IMR-90 (cell line): ENCODE results near the gene MCF2L2. TPM values are rescaled to one million over a fixed set of nuclear protein-coding genes. Genes with fewer than 3 reads are reported as not detected.

Experiments used
- ATAC-seq: fragments of 200-7000 bp; cut with Tn5 transposase; 2 replicates; pipeline ENCODE4 v1.9.1; 2020; ENCODE audit warnings: low read depth, mild to moderate bottlenecking, moderate library complexity
- BruUV-seq: library from RNA; stranded (reverse); fragments of 400-500 nt; replicated peaks from 2 replicates; lab custom pipeline; 2021; lab: Mats Ljungman, UMichigan
- CTCF ChIA-PET: fragments of 300-600 bp; formaldehyde crosslinking; extraction: SDS; loops from one replicate; lab custom pipeline; 2021; ENCODE audit warnings: antibody characterized with exemption; lab: Yijun Ruan, JAX
- POLR2A ChIA-PET: fragments of 300-600 bp; sonication (Branson Sonifier 250); formaldehyde crosslinking; loops from one replicate; lab custom pipeline; 2022; ENCODE audit warnings: antibody characterized with exemption; ENCODE audit not compliant: unreplicated experiment; lab: Charles Lee
- DNase-seq: peaks from one replicate; pipeline ENCODE4 v3.0.0; 2013
- H2AFZ ChIP-seq: replicated peaks from 2 replicates; pipeline ENCODE3; 2013; ENCODE audit warnings: low read length, mild to moderate bottlenecking; ENCODE audit not compliant: poor library complexity
- H2AK5ac ChIP-seq: 2 replicates; pipeline ENCODE4 v1.6.1; 2013; ENCODE audit warnings: low read depth, low read length, inconsistent platforms
- H2AK9ac ChIP-seq: replicated peaks from 2 replicates; pipeline ENCODE3; 2013; ENCODE audit warnings: mild to moderate bottlenecking, low read depth, low read length, moderate library complexity; ENCODE audit not compliant: poor library complexity
- H2BK120ac ChIP-seq: 2 replicates; pipeline ENCODE4 v1.6.1; 2013; ENCODE audit warnings: low read depth, low read length, inconsistent platforms
- H2BK15ac ChIP-seq: 3 replicates; pipeline ENCODE4 v1.6.1; 2013; ENCODE audit warnings: low read depth, low read length, inconsistent platforms
- H2BK20ac ChIP-seq: 2 replicates; pipeline ENCODE4 v1.6.1; 2013; ENCODE audit warnings: low read depth, mild to moderate bottlenecking, inconsistent platforms, low read length, moderate library complexity
- H2BK5ac ChIP-seq: 2 replicates; pipeline ENCODE4 v1.6.1; 2013; ENCODE audit warnings: mild to moderate bottlenecking, low read depth, low read length, inconsistent platforms; ENCODE audit not compliant: poor library complexity, severe bottlenecking
- H3K14ac ChIP-seq: replicated peaks from 2 replicates; pipeline ENCODE4 v1.6.1; 2013; ENCODE audit warnings: low read depth, low read length, inconsistent platforms
- H3K18ac ChIP-seq: 2 replicates; pipeline ENCODE4 v1.6.1; 2013; ENCODE audit warnings: low read depth, low read length, control low read depth
- H3K23ac ChIP-seq: 2 replicates; pipeline ENCODE4 v1.6.1; 2013; ENCODE audit warnings: low read depth, low read length, inconsistent platforms
- H3K27ac ChIP-seq: 2 replicates; pipeline ENCODE4 v1.5.1; 2013; ENCODE audit warnings: mild to moderate bottlenecking, control low read depth, low read length; ENCODE audit not compliant: insufficient read depth
- H3K27me3 ChIP-seq: 2 replicates; pipeline ENCODE4 v1.6.1; 2013; ENCODE audit warnings: low read length; ENCODE audit not compliant: control insufficient read depth, insufficient read depth
- H3K36me3 ChIP-seq: 2 replicates; pipeline ENCODE4 v1.6.1; 2013; ENCODE audit warnings: low read length, mixed read lengths; ENCODE audit not compliant: control insufficient read depth, insufficient read depth
- H3K4ac ChIP-seq: 2 replicates; pipeline ENCODE4 v1.6.1; 2013; ENCODE audit warnings: low read depth, low read length, inconsistent platforms
- H3K4me1 ChIP-seq: 2 replicates; pipeline ENCODE4 v1.6.1; 2013; ENCODE audit warnings: low read length, mixed read lengths; ENCODE audit not compliant: control insufficient read depth, insufficient read depth
- H3K4me2 ChIP-seq: 2 replicates; pipeline ENCODE4 v1.6.1; 2013; ENCODE audit warnings: low read depth, mild to moderate bottlenecking, control low read depth, low read length, moderate library complexity
- H3K4me3 ChIP-seq: 2 replicates; pipeline ENCODE4 v1.5.1; 2013; ENCODE audit warnings: low read depth, mild to moderate bottlenecking, control low read depth, low read length, moderate library complexity; ENCODE audit not compliant: insufficient read depth
- H3K56ac ChIP-seq: 2 replicates; pipeline ENCODE4 v1.6.1; 2013; ENCODE audit warnings: low read length, inconsistent platforms; ENCODE audit not compliant: insufficient read depth; ENCODE audit errors: extremely low read depth
- H3K79me1 ChIP-seq, 2 experiments: 2 replicates each; pipeline ENCODE4 v1.6.1; 2013; ENCODE audit warnings: low read length in 2 of 2, inconsistent platforms in 1 of 2, low read depth in 1 of 2
- H3K9ac ChIP-seq: 2 replicates; pipeline ENCODE4 v1.6.1; 2013; ENCODE audit warnings: low read depth, low read length, control low read depth
- H3K9me1 ChIP-seq: 2 replicates; pipeline ENCODE4 v1.6.1; 2013; ENCODE audit warnings: low read length, inconsistent platforms; ENCODE audit not compliant: insufficient read depth
- H3K9me3 ChIP-seq: 2 replicates; pipeline ENCODE4 v1.6.1; 2013; ENCODE audit warnings: low read length; ENCODE audit not compliant: control insufficient read depth, insufficient read depth
- H4K20me1 ChIP-seq: 2 replicates; pipeline ENCODE4 v1.6.1; 2013; ENCODE audit warnings: low read length, inconsistent platforms; ENCODE audit not compliant: insufficient read depth
- H4K5ac ChIP-seq: 2 replicates; pipeline ENCODE4 v1.6.1; 2013; ENCODE audit warnings: mild to moderate bottlenecking, low read depth, low read length, control low read depth
- H4K8ac ChIP-seq, 2 experiments: 2 replicates each; pipeline ENCODE4 v1.6.1; 2013; ENCODE audit warnings: low read depth in 2 of 2, low read length in 2 of 2, control low read depth in 1 of 2, inconsistent platforms in 1 of 2
- H4K91ac ChIP-seq: 2 replicates; pipeline ENCODE4 v1.6.1; 2013; ENCODE audit warnings: low read depth, low read length, inconsistent platforms; ENCODE audit not compliant: insufficient read depth
- BHLHE40 ChIP-seq: fragments of 150-350 bp; IDR thresholded peaks from 2 replicates; pipeline ENCODE4 v1.6.1; 2016; ENCODE audit warnings: mild to moderate bottlenecking, low read depth, low read length
- CEBPB ChIP-seq: IDR thresholded peaks from 2 replicates; pipeline ENCODE4 v1.6.1; 2012; ENCODE audit warnings: low read depth, low read length, improper control_type of control experiment
- CHD1 ChIP-seq: IDR thresholded peaks from 2 replicates; pipeline ENCODE4 v1.6.1; 2012; ENCODE audit warnings: low read depth, low read length, improper control_type of control experiment
- CTCF ChIP-seq: conservative IDR thresholded peaks from 2 replicates; pipeline ENCODE4 v1.5.1; 2012; ENCODE audit warnings: mild to moderate bottlenecking, low read depth, low read length, improper control_type of control experiment
- FOS ChIP-seq: fragments of 150-350 bp; IDR thresholded peaks from 2 replicates; pipeline ENCODE4 v1.6.1; 2016; ENCODE audit warnings: low read depth, low read length
- MAFK ChIP-seq: IDR thresholded peaks from 2 replicates; pipeline ENCODE4 v1.6.1; 2012; ENCODE audit warnings: low read depth, low read length, improper control_type of control experiment
- MAZ ChIP-seq: IDR thresholded peaks from 2 replicates; pipeline ENCODE4 v1.6.1; 2012; ENCODE audit warnings: low read depth, mild to moderate bottlenecking, low read length, improper control_type of control experiment, moderate library complexity, borderline replicate concordance
- MXI1 ChIP-seq: IDR thresholded peaks from 2 replicates; pipeline ENCODE4 v1.6.1; 2012; ENCODE audit warnings: low read depth, mild to moderate bottlenecking, low read length, moderate library complexity, borderline replicate concordance
- POLR2A ChIP-seq: IDR thresholded peaks from 2 replicates; pipeline ENCODE4 v1.6.1; 2012; ENCODE audit warnings: mild to moderate bottlenecking, low read depth, low read length
- RAD21 ChIP-seq: IDR thresholded peaks from 2 replicates; pipeline ENCODE4 v1.6.1; 2012; ENCODE audit warnings: low read length, improper control_type of control experiment
- RCOR1 ChIP-seq: IDR thresholded peaks from 2 replicates; pipeline ENCODE4 v1.6.1; 2012; ENCODE audit warnings: mild to moderate bottlenecking, low read length, improper control_type of control experiment; ENCODE audit not compliant: insufficient replicate concordance
- RFX5 ChIP-seq: IDR thresholded peaks from 2 replicates; pipeline ENCODE4 v1.8.0; 2012; ENCODE audit warnings: low read depth, mild to moderate bottlenecking, low read length, moderate library complexity
- SMC3 ChIP-seq: fragments of 150-350 bp; IDR thresholded peaks from 2 replicates; pipeline ENCODE4 v1.6.1; 2016; ENCODE audit warnings: low read depth, mild to moderate bottlenecking, antibody characterized with exemption, low read length, moderate library complexity
- WGBS, 2 experiments: methylation state at CpG; one replicate each; pipeline versions ENCODE4 v1.1.5 to v1.1.7; 2013; ENCODE audit warnings: missing lambda C conversion rate in 2 of 2; ENCODE audit not compliant: insufficient read length in 1 of 2; ENCODE audit errors: extremely low coverage in 2 of 2; 5-methylcytosine and 5-hydroxymethylcytosine counted together
- dilution Hi-C: fragments of 300-500 bp; cut with HindIII; formaldehyde crosslinking; loops from one replicate; pipeline ENCODE4 v1.14.3; 2018; ENCODE audit warnings: low sequenced_read_pairs; ENCODE audit not compliant: unreplicated experiment
- in situ Hi-C: fragments of 300-500 bp; cut with MboI; formaldehyde crosslinking; loops from 3 replicates; pipeline ENCODE4 v1.14.3; 2019; ENCODE audit warnings: low sequenced_read_pairs, inconsistent platforms, mixed read lengths
- intact Hi-C: fragments of 100-400 bp; cut with micrococcal nuclease; formaldehyde crosslinking; loops from 2 replicates; pipeline ENCODE4 v1.10.0; 2022
- polyA plus RNA-seq, 3 experiments: library from polyadenylated mRNA; depleted of rRNA; stranded (reverse); fragments of >200 nt; gene quantifications; 2 replicates each; pipeline ENCODE4 v1.2.3, GENCODE V29; 2012; ENCODE audit warnings: low replicate concordance in 1 of 3
- total RNA-seq: library from RNA; depleted of rRNA; stranded (reverse); fragments of >200 nt; gene quantifications from 2 replicates; pipeline ENCODE4 v1.2.3, GENCODE V29; 2012
- TF ChIP-seq, protein P1 (sequence below): fragments of 150-350 bp; IDR thresholded peaks from 2 replicates; pipeline ENCODE4 v1.6.1; 2017; ENCODE audit warnings: mild to moderate bottlenecking, antibody characterized with exemption, low read length, low read depth
- TF ChIP-seq, protein P2 (sequence below): fragments of 150-350 bp; IDR thresholded peaks from 2 replicates; pipeline ENCODE4 v1.6.1; 2016; ENCODE audit warnings: low read depth, mild to moderate bottlenecking, low read length, moderate library complexity, borderline replicate concordance

MCF2L2 gene
- total and polyA plus RNA-seq, 2 of the 4 experiments (the other 2 are of a cell fraction): under 0.01 TPM; not detected in 1

DNA sequence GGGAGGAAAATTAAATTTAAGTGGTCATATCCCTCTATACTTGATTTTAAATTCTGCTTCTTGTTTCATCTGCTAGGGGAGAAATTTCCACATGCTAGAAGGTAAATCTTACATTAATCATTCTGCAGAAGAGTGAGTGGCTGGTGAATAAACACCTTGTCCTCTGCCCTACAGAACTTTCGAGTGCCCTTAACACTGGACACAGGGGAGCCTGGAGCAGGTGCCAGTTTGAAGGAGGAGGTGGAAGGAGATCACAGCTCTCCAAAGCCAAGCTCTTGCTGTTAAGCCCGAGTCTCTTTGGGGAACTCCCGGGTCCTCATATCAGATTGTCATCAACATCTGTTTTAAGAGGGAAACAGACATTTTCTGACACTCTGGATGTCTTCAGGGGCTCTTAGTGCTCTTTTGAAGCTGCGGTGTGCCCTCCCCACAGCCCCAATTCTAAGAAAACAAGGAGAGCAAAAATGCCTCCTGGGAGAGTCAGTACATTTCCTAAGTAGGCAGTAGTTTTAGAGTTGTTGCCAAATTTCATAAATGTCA lies 297.2 kb downstream of the MCF2L2 start:
- no peaks in the 10 kb centered on the region for H3K36me3 ChIP-seq
- H3K23ac ChIP-seq: peak overlapping the region; percentile 56; the same call in 1 of the 2 replicates
- no peaks in the 10 kb centered on the region for H4K20me1 ChIP-seq
- H4K5ac ChIP-seq: no peak overlapping the region
- H2AFZ ChIP-seq: peak overlapping the region; percentile 79
- in situ Hi-C loops: no loop called here
- intact Hi-C loops: no loop called here
- no peak overlapping the region for H4K91ac ChIP-seq
- H3K4me2 ChIP-seq: no peak overlapping the region
- H3K79me1 ChIP-seq: no peaks in the 10 kb centered on the region
- H3K4me1 ChIP-seq: peaks cover 5% of the 10 kb centered on the region
- 0 out of 2 replicates have a peak overlapping the region, but pooled peaks have one; percentile 37 for H3K9ac ChIP-seq
- peak overlapping the region; percentile 44 for H2BK5ac ChIP-seq
- H2BK15ac ChIP-seq: no peak overlapping the region
- peak overlapping the region; percentile 47; the same call in 1 of the 2 replicates for H3K4ac ChIP-seq
- H4K8ac ChIP-seq: peak overlapping the region in 1 of 2 experiments; percentile 56; a peak in 1 of 4 replicates
- peak overlapping the region; percentile 37 for H2AK9ac ChIP-seq
- no peak overlapping the region for H3K4me3 ChIP-seq
- H2BK120ac ChIP-seq: peak overlapping the region; percentile 68
- dilution Hi-C loops: no loop called here
- peak overlapping the region; percentile 10; the same call in 1 of the 2 replicates for H3K56ac ChIP-seq
- H3K14ac ChIP-seq: peak overlapping the region; percentile 79
- peak overlapping the region; percentile 3; the same call in 1 of the 2 replicates for H3K18ac ChIP-seq
- H3K9me3 ChIP-seq: peaks cover 4% of the 10 kb centered on the region
- H3K9me1 ChIP-seq: no peaks in the 10 kb centered on the region
- DNase-seq: no peak
- CTCF ChIA-PET: interaction anchor here (1.0 kb wide), 1 partner anchor 54 kb away, joined by 4 read pairs; no protein-coding TSS in a partner anchor
- H2AK5ac ChIP-seq: peak overlapping the region; percentile 67; the same call in 1 of the 2 replicates
- WGBS, 2 experiments: no CpG with 5 or more reads among the region's 4 CpGs
- BruUV-seq: no TSS peak
- peaks cover 9% of the 10 kb centered on the region; the same call in 1 of the 2 replicates for H3K27me3 ChIP-seq
- H3K27ac ChIP-seq: no peak overlapping the region
- POLR2A ChIA-PET: no interaction called here
- H2BK20ac ChIP-seq: peak overlapping the region; percentile 70
- ATAC-seq: no peak
- TF ChIP-seq MAZ (no peak), SMC3 (no peak), RCOR1 (no peak), MXI1 (no peak), POLR2A (no peak), MAFK (no peak), FOS (no peak), RFX5 (no peak), RAD21 (no peak), BHLHE40 (no peak), CEBPB (no peak), CHD1 (no peak), CTCF (no peak)
- TF ChIP-seq, protein P1, sequence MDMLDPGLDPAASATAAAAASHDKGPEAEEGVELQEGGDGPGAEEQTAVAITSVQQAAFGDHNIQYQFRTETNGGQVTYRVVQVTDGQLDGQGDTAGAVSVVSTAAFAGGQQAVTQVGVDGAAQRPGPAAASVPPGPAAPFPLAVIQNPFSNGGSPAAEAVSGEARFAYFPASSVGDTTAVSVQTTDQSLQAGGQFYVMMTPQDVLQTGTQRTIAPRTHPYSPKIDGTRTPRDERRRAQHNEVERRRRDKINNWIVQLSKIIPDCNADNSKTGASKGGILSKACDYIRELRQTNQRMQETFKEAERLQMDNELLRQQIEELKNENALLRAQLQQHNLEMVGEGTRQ: no peak
- TF ChIP-seq, protein P2, sequence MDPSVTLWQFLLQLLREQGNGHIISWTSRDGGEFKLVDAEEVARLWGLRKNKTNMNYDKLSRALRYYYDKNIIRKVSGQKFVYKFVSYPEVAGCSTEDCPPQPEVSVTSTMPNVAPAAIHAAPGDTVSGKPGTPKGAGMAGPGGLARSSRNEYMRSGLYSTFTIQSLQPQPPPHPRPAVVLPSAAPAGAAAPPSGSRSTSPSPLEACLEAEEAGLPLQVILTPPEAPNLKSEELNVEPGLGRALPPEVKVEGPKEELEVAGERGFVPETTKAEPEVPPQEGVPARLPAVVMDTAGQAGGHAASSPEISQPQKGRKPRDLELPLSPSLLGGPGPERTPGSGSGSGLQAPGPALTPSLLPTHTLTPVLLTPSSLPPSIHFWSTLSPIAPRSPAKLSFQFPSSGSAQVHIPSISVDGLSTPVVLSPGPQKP: no peak
